OCI-LY3 (cell line): ENCODE results near the gene TMX3.

Source experiments
- EZH2phosphoT487 ChIP-seq: fragments of 200-600 bp; shearing (Covaris generic); IDR thresholded peaks from 2 replicates; pipeline ENCODE4 v1.6.1; 2018; ENCODE audit warnings: antibody characterized with exemption, mixed run types, low read depth
- TF ChIP-seq, protein P1 (sequence below): fragments of 200-600, 300-600 bp; sonication (generic); IDR thresholded peaks from 2 replicates; pipeline ENCODE4 v1.5.1; 2014; ENCODE audit warnings: antibody characterized with exemption, low read length, low read depth

DNA sequence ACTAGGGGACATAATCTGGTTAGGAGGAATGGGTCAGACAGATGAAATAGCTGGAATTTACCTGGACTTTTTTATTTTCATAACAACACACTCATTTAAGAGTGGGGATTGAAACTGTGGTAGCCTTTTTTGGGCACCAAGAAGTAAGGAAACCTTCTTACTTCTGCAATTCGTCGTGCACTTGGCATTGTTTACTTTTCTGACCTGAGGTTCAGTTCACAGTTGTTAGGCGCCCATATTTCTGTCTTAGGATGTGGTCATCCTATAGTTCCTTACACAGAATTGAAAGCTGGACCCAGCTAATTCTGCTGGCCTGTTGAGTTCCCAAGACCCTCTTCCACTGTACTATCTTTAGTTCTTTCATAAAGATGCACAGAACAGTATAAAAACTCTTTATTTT, 72.9 kb downstream of the TMX3 start:
- TF ChIP-seq, protein P1, sequence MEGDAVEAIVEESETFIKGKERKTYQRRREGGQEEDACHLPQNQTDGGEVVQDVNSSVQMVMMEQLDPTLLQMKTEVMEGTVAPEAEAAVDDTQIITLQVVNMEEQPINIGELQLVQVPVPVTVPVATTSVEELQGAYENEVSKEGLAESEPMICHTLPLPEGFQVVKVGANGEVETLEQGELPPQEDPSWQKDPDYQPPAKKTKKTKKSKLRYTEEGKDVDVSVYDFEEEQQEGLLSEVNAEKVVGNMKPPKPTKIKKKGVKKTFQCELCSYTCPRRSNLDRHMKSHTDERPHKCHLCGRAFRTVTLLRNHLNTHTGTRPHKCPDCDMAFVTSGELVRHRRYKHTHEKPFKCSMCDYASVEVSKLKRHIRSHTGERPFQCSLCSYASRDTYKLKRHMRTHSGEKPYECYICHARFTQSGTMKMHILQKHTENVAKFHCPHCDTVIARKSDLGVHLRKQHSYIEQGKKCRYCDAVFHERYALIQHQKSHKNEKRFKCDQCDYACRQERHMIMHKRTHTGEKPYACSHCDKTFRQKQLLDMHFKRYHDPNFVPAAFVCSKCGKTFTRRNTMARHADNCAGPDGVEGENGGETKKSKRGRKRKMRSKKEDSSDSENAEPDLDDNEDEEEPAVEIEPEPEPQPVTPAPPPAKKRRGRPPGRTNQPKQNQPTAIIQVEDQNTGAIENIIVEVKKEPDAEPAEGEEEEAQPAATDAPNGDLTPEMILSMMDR = no peak
- TF ChIP-seq EZH2phosphoT487 = no peak
